NB4 (cell line): Measurements from ENCODE around the gene TRAF4.

Experiments used
- POLR2A ChIP-seq: IDR thresholded peaks from 2 replicates; pipeline ENCODE4 v1.6.1; 2011; ENCODE audit warnings: mild to moderate bottlenecking; ENCODE audit not compliant: insufficient read length; ENCODE audit errors: extremely low read depth
- TF ChIP-seq, protein P1 (sequence below): IDR thresholded peaks from one replicate; pipeline ENCODE4 v1.5.1; 2012; ENCODE audit warnings: low read depth, low read length

DNA sequence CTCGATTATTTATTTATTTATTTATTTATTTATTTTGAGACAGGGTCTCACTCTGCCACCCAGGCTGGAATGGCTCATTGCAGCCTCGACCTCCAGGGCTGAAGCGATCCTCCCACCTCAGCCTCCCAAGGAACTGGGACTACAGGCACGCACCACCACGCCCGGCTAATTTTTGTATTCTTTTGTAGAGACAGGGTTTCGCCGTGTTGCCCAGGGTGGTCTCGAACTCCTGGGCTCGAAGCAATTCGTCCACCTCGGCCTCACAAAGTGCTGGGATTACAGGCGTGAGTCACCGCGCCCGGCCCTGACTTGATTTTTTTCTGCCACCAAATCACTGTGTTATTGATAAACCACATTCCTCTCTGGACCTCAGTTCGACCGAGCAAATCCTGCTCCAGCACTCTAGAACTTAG, 24.8 kb upstream of the TRAF4 start:
- TF ChIP-seq POLR2A = no peak
- TF ChIP-seq, protein P1, sequence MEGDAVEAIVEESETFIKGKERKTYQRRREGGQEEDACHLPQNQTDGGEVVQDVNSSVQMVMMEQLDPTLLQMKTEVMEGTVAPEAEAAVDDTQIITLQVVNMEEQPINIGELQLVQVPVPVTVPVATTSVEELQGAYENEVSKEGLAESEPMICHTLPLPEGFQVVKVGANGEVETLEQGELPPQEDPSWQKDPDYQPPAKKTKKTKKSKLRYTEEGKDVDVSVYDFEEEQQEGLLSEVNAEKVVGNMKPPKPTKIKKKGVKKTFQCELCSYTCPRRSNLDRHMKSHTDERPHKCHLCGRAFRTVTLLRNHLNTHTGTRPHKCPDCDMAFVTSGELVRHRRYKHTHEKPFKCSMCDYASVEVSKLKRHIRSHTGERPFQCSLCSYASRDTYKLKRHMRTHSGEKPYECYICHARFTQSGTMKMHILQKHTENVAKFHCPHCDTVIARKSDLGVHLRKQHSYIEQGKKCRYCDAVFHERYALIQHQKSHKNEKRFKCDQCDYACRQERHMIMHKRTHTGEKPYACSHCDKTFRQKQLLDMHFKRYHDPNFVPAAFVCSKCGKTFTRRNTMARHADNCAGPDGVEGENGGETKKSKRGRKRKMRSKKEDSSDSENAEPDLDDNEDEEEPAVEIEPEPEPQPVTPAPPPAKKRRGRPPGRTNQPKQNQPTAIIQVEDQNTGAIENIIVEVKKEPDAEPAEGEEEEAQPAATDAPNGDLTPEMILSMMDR = no peak
